GM21515 (cell line): ENCODE data around the gene ZNF808.
"Not testable (repeated sequence)": the region's sequence is repeated elsewhere in the genome, so short reads cannot be mapped to it uniquely, and the experiment has no call there.

Experiments used
- ATAC-seq: cut with Tn5 transposase; IDR thresholded peaks from one replicate; pipeline ENCODE4 v1.9.1; 2021; ENCODE audit not compliant: unreplicated experiment

Gene ZNF808

DNA sequence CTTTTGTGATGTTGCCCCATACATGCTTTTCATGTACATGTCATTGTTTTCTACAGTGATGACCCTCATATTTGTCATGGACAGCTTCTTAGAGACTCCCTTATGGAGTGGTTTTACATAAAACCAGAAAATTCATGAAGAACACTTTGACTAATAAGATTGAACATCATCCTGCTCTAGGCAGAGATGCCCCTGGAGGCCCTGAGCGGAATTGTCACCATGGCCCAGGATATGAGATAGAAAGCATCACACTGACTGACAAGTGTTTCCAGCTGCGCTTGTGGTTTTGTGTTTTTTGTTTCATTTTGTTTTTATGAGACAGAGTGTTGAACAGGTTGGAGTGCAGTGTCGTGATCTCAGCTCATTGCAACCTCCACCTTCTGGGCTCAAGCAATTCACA is 64.8 kb downstream of the ZNF808 start:
- no peak for ATAC-seq

DNA sequence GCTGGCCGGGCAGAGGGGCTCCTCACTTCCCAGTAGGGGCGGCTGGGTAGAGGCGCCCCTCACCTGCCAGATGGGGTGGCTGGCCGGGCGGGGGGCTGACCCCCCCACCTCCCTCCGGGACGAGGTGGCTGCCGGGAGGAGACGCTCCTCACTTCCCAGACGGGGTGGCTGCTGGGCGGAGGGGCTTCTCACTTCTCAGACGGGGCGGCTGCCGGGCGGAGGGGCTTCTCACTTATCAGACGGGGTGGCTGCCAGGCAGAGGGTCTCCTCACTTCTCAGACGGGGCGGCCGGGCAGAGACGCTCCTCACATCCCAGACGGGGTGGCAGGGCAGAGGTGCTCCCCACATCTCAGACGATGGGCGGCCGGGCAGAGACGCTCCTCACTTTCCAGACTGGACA is 66.0 kb downstream of the ZNF808 start:
- not testable (repeated sequence) for ATAC-seq

DNA sequence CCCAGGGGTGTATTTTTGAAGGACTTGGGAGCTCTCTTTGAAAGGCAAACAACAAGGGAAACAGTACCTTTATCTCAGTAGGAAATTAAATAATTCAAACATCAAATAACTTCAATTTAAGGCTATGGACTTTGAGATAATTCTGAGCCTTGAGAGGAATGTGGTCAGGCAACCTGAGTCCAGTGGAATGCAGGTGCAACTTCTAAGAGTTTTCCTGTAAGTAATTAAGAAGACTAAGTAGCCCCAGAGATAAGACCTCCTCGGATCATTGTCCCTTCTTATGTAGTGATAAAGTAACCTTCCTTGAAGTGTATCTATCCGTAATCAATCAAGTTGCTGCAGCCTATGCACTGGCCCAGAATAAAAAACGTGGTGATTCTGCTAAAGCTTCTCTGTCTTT is 71.8 kb downstream of the ZNF808 start:
- no peak for ATAC-seq

DNA sequence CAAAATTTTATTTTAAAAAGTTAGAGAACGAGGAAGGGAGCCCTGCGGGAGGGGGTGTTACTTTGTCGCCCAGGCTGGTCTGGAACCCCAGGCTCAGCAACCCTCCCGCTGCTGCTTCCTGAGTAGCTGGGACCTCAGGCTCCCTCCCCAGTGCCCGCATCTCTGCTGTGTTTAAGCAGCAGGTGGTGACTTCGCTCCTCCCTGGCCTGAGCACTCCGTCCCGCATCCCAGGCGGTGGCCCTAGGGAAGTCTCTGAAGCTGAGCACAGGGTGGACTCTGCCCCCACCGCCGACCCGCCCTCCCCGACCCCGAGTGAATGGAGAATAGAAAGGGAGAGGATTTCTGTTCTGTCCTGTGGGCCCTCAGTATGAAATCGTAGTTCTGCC is 73.2 kb downstream of the ZNF808 start:
- ATAC-seq: no peak

DNA sequence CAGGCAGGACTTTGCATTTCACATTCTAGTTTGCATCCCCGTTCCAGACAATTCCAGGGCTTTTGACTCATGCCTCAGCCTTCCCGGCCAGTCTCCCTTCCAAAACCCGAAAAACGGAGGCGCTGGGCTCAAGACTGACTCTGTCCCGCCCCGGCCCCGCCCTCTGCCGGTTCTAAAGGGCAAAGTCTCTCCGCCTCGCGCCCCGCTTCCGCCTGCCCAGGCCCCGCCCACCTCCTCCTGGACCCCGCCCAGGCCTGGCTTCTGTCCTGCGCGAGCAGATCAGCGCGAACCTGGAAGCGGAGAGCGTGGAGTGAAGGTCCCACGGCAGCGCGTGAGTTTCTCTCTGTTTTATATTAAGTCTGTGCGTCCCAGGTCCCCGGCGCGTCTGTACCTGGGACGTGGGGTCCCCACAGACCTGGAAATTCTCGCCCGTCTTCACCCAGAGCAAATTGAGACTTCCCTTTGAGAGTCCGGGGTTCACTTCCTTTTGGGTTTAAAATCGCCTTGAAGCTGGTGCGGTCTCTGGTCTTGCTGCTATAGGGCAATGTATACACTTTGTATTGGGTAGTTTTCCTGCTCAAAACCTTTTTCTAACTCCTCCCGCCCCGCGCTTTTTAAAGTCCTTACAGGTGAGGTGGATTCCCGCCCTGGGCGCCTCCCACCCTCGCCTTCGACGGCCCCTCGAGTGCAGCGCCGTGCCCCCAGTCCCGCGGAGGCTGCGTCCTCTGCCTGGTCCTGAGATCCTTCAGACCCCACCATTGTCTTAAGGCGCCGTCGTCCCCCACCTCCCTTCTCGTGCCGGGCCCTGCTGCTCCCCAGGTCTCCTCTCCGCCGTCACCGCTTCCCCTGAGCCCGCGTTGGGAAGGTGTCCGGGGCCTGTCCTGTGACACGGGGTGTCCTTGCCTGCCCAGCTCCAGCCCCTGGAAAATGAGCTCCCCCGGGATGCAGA is 73.8 kb downstream of the ZNF808 start:
- peak; percentile 91 for ATAC-seq

DNA sequence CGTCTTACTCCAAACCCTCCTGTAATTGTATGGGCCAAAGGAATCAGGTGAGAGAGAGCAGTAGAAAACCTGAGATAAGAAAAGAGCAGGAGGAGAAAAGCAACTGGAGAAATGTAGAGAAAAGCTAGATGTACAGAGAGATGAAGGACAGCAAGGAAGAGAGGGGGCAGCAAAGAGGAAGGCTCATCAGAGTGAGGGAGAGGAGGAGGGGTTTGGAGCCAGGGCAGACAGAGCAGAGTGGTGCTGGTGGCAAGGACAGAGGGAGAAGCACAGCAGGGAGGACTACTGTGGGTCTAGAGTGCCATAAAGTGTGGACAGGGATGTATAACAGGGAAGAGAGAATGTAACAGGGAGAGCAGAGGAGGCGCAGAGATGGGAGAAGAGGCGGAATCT is 74.5 kb downstream of the ZNF808 start:
- ATAC-seq: not testable (repeated sequence)

DNA sequence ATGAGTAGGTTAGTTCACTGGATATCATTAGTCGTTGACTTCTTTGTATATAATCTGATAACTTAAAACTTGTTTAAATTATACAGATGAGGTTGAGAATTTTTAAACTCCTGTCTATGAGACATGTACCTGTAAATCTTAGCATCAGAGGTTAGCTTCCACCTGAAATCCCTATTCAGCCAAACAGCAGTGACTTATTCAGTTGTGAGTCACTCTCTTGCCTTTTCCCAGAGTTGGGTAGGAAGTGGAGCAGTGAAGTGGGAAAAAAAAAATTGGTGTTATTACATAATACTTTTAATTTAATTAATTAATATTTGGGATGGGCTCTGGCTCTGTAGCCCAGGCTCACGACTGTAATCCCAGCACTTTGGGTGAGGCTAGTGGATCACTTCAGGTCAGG is 75.5 kb downstream of the ZNF808 start:
- ATAC-seq: no peak

DNA sequence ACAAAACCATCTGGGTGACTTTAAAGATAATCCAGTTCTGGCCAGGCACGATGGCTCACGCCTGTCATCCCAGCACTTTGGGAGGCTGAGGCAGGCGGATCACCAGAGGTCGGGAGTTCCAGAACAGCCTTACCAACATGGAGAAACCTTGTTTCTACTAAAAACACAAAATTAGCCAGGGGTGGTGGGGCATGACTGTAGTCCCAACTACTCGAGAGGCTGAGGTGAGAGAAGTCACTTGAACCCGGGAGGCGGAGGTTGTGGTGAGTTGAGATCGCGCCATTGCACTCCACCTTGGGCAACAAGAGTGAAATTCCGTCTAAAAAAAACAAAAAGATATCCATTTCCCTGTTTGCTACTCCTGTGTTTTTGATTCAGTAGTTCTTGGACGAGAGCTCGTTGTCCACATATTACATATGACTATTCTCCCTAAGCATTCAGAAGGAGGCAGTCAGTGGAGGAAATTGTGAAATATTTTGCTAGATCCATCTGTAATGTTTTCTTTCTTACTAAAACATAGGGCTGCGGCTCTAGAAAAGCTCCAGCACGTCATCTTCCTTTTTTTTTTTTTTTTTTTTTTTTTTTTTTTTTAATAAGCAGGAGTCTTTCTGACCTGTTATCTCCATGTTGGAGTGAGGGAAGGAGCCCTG is 76.2 kb downstream of the ZNF808 start:
- no peak for ATAC-seq
